LNCAP (cell line): ENCODE measurements around the gene CYBB.

Source experiments
- TF ChIP-seq, protein P1 (sequence below): fragments of 450-650 bp; IDR thresholded peaks from 2 replicates; pipeline ENCODE4 v1.5.1; 2017; ENCODE audit warnings: mild to moderate bottlenecking

CYBB gene

DNA sequence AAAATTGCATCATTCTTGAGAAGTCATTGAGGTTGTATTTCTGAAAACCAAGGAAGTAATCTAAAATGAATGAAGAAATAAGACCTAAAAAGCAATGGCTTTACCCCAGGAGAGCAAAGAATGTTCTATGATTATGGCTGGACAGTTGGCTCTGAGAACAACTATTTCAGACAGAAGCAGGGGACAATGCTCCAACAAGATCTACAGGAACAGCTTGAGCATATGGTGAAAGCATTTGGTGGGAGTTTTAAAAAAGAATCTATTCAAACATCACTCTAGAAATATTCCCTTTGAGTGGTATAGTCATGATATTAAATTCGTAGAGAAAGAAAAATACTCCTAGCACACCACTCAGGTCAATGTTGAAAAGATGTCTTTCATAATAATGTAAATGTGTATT is 40.8 kb downstream of the CYBB start:
- TF ChIP-seq, protein P1, sequence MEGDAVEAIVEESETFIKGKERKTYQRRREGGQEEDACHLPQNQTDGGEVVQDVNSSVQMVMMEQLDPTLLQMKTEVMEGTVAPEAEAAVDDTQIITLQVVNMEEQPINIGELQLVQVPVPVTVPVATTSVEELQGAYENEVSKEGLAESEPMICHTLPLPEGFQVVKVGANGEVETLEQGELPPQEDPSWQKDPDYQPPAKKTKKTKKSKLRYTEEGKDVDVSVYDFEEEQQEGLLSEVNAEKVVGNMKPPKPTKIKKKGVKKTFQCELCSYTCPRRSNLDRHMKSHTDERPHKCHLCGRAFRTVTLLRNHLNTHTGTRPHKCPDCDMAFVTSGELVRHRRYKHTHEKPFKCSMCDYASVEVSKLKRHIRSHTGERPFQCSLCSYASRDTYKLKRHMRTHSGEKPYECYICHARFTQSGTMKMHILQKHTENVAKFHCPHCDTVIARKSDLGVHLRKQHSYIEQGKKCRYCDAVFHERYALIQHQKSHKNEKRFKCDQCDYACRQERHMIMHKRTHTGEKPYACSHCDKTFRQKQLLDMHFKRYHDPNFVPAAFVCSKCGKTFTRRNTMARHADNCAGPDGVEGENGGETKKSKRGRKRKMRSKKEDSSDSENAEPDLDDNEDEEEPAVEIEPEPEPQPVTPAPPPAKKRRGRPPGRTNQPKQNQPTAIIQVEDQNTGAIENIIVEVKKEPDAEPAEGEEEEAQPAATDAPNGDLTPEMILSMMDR: no peak

DNA sequence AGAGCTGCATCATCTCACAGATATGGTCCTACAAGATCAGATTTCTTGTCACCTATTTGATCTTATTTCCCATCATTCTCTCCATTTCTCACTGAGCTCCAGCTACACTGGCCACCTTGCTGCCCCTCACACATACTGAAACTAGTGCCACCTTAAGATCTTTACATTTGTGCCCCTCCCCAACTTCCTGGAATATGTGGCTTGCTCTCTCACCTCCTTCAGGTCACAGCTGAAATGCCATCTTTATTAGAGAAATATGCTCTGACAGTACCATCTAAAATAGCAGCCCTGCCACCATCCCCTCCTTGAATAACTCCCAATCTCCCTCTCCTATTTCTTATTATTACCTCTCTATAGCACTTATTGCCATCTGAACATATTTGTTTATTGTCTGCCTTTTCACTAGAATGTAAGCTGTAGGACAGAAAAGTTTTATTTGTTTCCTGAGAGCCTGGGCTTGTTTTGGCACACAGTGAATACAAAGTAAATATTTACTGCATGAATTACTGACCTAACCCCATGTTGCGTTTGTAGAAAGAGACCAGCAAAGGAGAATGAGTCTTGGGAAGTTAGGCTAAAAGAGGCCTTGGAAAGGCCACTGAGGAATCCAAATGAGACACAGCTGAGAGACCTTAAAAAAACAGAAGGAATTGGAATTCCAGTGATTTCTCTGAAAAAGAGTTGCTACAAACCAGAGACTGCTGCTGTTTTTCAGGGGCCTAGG is 44.8 kb downstream of the CYBB start:
- TF ChIP-seq, protein P1: no peak

DNA sequence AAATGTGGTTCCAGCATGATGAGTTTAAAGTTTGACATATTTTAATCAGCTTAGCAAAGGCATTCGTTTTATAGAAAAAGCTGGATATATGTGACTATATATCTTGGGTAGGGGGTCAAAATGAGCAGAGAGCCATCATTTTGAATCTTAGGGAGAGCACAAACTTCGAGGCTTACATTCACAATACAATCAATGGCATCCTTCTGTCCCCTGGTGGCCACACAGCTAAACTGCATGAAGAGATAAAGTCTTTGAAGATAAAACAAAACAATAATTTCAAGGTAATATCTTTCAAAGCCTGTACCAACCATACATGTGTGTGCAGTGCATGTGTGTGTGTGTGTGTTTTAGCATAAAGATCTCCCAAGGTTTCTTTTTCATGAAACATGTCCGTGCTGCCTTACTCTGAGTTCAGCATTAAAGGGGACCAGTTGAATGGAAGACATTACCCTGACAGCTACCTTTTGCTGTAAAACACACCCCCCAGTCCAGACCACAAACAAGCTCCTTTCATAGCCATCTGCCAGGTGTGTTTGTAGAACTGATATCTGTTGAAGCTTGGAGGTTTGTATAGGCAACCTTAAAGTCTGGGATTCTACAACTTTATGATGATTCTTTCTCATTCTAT is 45.5 kb downstream of the CYBB start:
- TF ChIP-seq, protein P1: peak; percentile 75

DNA sequence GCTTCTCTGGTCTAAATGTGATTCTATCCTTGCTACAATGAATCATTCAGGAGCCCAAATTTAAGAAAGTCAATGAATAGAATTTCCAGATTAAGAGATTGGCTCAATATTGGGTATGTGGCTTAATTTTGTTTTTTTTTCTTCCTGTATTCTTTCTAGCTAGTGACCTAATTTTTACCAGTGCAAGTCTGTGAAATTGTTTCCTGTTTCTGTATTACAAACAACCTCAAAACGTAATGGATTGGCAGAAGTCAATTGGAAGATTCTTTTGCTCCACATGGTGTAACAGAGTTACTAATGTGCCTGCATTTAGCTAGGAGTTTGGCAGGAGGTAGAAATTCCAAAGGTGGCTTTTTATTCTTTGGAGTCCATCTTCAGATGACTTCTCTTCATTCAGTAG is 49.9 kb downstream of the CYBB start:
- TF ChIP-seq, protein P1: no peak

DNA sequence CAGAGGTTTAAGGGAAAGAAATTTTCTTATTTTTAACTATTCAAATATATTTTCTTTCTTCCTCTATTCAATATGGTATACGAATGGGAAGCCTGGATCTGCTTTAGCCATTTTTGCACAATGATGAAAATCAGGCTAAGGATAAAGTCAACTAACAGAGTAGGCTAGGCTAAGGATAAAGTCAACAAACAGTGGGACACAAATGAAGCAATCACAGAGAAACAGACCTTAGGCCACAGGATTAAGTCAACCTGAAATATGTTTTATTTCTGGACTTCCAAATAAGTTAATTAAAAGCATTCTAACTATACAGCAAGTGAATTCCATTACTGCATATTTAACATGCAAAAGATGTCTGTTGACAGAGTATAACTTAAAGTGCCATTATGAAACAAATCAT is 50.5 kb downstream of the CYBB start:
- TF ChIP-seq, protein P1: no peak

DNA sequence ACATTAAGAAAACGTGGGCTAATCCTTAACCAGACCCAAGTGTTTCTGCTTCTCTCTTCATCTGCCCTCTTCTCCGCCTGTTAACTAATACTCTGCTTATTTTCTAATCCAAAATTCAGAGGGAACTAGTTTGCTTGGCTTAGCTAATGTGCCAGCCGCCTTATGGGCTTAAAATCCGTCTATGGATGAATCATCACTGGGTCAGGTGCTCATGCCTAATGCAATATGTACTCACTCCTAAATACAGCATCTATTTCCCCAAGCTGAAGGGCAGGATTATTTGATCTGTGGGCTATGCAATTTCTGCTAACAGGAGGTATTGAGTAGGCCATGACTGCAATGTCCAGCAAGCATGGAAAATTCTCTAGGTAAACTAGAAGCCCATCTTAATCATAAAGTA is 55.1 kb downstream of the CYBB start:
- TF ChIP-seq, protein P1: no peak

DNA sequence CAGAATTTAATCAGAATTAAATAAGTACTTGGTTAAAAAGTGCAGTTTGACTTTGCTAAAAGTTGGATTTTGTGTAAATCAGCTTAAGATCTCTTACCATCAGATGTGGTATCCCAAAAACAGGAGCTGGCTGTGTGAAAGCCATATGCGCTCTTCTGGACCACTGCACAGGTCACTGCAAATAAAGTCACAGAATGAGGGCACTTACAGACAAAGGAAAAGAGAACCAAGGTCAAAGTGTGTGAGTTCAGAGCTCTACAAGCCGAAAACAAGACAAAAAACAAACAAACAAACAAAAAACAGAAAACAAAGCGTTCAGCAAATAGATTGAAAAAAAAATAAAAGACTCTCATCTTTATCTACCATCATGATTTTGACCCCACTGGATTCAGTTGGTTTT is 61.1 kb downstream of the CYBB start:
- TF ChIP-seq, protein P1: no peak
